Placental epithelial cell (primary cell): ENCODE measurements around the gene HARS2. TPM values are rescaled to one million over a fixed set of nuclear protein-coding genes. Genes with fewer than 3 reads are reported as not detected.

Source experiments
- small RNA-seq: library from RNA; depleted of rRNA; stranded (forward); fragments of <200 nt; gene quantifications from one replicate; pipeline ENCODE3, GENCODE V24; 2012
- total RNA-seq: library from RNA; depleted of rRNA; stranded (reverse); fragments of >200 nt; gene quantifications from 2 replicates; pipeline ENCODE4 v1.2.3, GENCODE V29; 2012

The HARS2 gene, protein sequence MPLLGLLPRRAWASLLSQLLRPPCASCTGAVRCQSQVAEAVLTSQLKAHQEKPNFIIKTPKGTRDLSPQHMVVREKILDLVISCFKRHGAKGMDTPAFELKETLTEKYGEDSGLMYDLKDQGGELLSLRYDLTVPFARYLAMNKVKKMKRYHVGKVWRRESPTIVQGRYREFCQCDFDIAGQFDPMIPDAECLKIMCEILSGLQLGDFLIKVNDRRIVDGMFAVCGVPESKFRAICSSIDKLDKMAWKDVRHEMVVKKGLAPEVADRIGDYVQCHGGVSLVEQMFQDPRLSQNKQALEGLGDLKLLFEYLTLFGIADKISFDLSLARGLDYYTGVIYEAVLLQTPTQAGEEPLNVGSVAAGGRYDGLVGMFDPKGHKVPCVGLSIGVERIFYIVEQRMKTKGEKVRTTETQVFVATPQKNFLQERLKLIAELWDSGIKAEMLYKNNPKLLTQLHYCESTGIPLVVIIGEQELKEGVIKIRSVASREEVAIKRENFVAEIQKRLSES
- 38.0 and 47.9 TPM in 2 replicates for total RNA-seq

GRCh38 chr5:140690941-140691924, at the start of gene HARS2, which contains the start of gene HARS1:
HARS2 (plus strand) TSS chr5:140691455; CDS start chr5:140691649, 194 bp downstream.
HARS1 (minus strand) TSS chr5:140691370; CDS start chr5:140691304, 66 bp downstream.

GRCh38 chr5:140664359-140665119, 26.7 kb upstream of the HARS2 start, which contains the start of gene WDR55:
WDR55 (plus strand) TSS chr5:140664904; CDS start chr5:140664913, 9 bp downstream.

GRCh38 chr5:140673187-140673976, 17.9 kb upstream of the HARS2 start, which contains the start of gene DND1:
DND1 (minus strand) TSS chr5:140673576; CDS start chr5:140673542, 34 bp downstream.

GRCh38 chr5:140700177-140701144, 9.2 kb downstream of the HARS2 start, which contains the start of gene ZMAT2:
ZMAT2 (plus strand) TSS chr5:140700447; CDS start chr5:140700461, 14 bp downstream.

Small RNAs within 50 kb of the gene (small RNA-seq; reads per million reads assigned to genes)
- gene VTRNA1-1, result 17.3 reads per million, percentile 96 among the genes with 10 or more reads in this experiment
- 21.2 reads per million, percentile 97 among the genes with 10 or more reads in this experiment for gene VTRNA1-2
- 2.3 reads per million, percentile 81 among the genes with 10 or more reads in this experiment for gene VTRNA1-3

Other genes starting within 250 kb of the HARS2 start
- gene EIF4EBP3, start 143.8 kb upstream of the HARS2 start, total RNA-seq, result 0.87 and 3.1 TPM in 2 replicates
- gene SRA1, start 134.0 kb upstream of the HARS2 start, total RNA-seq, result 22.8 and 40.1 TPM in 2 replicates
- gene APBB3, start 126.9 kb upstream of the HARS2 start, total RNA-seq, result 30.1 and 36.9 TPM in 2 replicates
- 17.3 and 47.3 TPM in 2 replicates for gene SLC35A4, start 126.6 kb upstream of the HARS2 start, total RNA-seq
- 0.33 TPM in 1 of 2 replicates, not detected in the other for gene CD14, start 58.3 kb upstream of the HARS2 start, total RNA-seq
- gene TMCO6, start 52.0 kb upstream of the HARS2 start, total RNA-seq, result 7.8 and 9.0 TPM in 2 replicates
- 28.8 and 44.4 TPM in 2 replicates for gene NDUFA2, start 43.8 kb upstream of the HARS2 start, total RNA-seq
- gene IK, start 43.6 kb upstream of the HARS2 start, total RNA-seq, result 76.9 and 102 TPM in 2 replicates
- gene WDR55, start 26.6 kb upstream of the HARS2 start, total RNA-seq, result 31.0 and 37.1 TPM in 2 replicates
- 0.76 and 0.79 TPM in 2 replicates for gene DND1, start 17.9 kb upstream of the HARS2 start, total RNA-seq
- 45.1 and 53.8 TPM in 2 replicates for gene HARS1, start 85 bp upstream of the HARS2 start, total RNA-seq
- gene ZMAT2, start 9.0 kb downstream of the HARS2 start, total RNA-seq, result 26.1 and 40.8 TPM in 2 replicates
- gene PCDHA1, start 94.7 kb downstream of the HARS2 start, total RNA-seq, result not detected in 2 replicates
- under 0.01 TPM in 1 of 2 replicates, not detected in the other for gene PCDHA2, start 103.4 kb downstream of the HARS2 start, total RNA-seq
- gene PCDHA3, start 109.6 kb downstream of the HARS2 start, total RNA-seq, result 0.11 and 0.39 TPM in 2 replicates
- gene PCDHA4, start 115.6 kb downstream of the HARS2 start, total RNA-seq, result 0.79 and 0.87 TPM in 2 replicates
- under 0.01 and 0.11 TPM in 2 replicates for gene PCDHA5, start 130.2 kb downstream of the HARS2 start, total RNA-seq
- 0.22 and 0.39 TPM in 2 replicates for gene PCDHA6, start 136.5 kb downstream of the HARS2 start, total RNA-seq
- gene PCDHA7, start 142.8 kb downstream of the HARS2 start, total RNA-seq, result 0.54 and 1.2 TPM in 2 replicates
- gene PCDHA8, start 149.7 kb downstream of the HARS2 start, total RNA-seq, result 0.11 and 0.39 TPM in 2 replicates
- gene PCDHA9, start 156.9 kb downstream of the HARS2 start, total RNA-seq, result under 0.01 TPM in 2 replicates
- gene PCDHA10, start 164.4 kb downstream of the HARS2 start, total RNA-seq, result 0.11 and 0.39 TPM in 2 replicates
- under 0.01 and 0.11 TPM in 2 replicates for gene PCDHA11, start 177.5 kb downstream of the HARS2 start, total RNA-seq
- gene PCDHA12, start 183.9 kb downstream of the HARS2 start, total RNA-seq, result under 0.01 and 0.11 TPM in 2 replicates
- gene PCDHA13, start 190.7 kb downstream of the HARS2 start, total RNA-seq, result 0.11 and 0.39 TPM in 2 replicates
- 0.39 TPM in 1 of 2 replicates, not detected in the other for gene PCDHAC1, start 234.8 kb downstream of the HARS2 start, total RNA-seq